PC-9 (cell line): ENCODE measurements around the gene ADAP1.

Source experiments
- EZH2 ChIP-seq: fragments of 200-600 bp; sonication (generic); IDR thresholded peaks from 2 replicates; pipeline ENCODE4 v1.8.0; 2017; ENCODE audit warnings: antibody characterized with exemption, low read depth
- TF ChIP-seq, protein P1 (sequence below): fragments of 200-600 bp; sonication (generic); conservative IDR thresholded peaks from 2 replicates; pipeline ENCODE4 v1.6.1; 2017; ENCODE audit warnings: mixed run types, antibody characterized with exemption, mild to moderate bottlenecking, moderate library complexity

DNA sequence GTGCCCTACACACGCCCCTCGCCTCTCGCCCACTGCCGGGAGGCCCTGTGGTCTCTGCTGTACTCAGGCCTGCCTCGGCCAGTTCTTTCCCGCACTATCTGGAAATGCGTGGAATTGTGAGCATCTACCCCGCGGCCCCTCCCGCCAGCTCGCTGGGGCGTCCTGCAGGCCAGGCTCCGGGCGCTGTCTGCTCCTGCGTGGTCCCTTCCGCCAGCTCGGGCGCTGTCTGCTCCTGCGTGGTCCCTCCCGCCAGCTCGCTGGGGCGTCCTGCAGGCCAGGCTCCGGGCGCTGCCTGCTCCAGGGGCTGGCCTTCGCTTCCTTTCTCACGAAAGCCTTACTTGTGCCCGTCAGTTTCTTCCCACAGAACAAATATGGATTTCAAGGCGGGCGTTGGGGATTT is 63.2 kb downstream of the ADAP1 start:
- TF ChIP-seq, protein P1, sequence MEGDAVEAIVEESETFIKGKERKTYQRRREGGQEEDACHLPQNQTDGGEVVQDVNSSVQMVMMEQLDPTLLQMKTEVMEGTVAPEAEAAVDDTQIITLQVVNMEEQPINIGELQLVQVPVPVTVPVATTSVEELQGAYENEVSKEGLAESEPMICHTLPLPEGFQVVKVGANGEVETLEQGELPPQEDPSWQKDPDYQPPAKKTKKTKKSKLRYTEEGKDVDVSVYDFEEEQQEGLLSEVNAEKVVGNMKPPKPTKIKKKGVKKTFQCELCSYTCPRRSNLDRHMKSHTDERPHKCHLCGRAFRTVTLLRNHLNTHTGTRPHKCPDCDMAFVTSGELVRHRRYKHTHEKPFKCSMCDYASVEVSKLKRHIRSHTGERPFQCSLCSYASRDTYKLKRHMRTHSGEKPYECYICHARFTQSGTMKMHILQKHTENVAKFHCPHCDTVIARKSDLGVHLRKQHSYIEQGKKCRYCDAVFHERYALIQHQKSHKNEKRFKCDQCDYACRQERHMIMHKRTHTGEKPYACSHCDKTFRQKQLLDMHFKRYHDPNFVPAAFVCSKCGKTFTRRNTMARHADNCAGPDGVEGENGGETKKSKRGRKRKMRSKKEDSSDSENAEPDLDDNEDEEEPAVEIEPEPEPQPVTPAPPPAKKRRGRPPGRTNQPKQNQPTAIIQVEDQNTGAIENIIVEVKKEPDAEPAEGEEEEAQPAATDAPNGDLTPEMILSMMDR, result no peak
- no peak for TF ChIP-seq EZH2
